ENCODE results near the gene FLOT1. TPM values are rescaled to one million over a fixed set of nuclear protein-coding genes. Genes with fewer than 3 reads are reported as not detected.

FLOT1 gene
- total and polyA plus RNA-seq, 2 of the 4 experiments (the other 2 are of a cell fraction), result 96.2 to 162 TPM

DNA sequence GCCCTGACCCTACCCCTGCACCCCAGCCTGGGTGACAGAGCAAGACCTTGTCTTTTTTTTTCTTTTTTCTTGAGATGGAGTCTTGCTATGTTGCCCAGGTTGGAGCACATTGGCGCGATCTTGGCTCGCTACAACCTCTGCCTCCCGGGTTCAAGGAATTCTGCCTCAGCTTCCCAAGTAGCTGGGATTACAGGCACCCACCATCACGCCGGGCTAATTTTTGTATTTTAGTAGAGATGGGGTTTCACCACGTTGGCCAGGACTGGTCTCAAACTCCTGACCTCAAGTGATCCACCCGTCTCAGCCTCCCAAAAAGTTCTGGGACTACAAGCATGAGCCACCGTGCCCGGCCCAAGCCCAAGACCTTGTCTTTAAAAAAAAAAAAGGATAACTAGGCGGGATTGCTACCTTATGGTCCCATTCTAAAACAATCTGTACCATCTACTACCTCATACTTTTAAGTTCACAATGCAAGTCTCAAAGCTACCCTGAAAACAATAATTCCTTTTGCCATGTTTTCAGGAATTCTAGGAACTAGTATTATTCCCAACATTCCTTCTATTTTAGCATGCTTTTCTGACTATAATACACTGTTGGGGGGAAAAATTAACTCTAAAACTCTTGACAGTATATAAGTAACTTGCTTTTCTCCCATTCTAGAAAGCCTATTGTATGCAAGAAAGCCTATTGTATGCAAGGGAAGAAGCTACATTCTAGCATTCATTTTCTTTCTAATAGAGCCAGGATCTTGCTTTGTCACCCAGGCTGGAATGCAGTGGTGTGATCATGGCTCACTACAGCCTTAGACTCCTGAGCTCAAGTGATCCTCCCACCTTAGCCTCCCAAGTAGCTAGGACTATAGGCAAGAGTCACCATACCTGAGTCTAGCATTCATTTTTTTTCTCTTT is 15.7 kb downstream of the FLOT1 start:
- ChIA-PET CTCF (interaction anchor here (0.6 to 1.2 kb wide), 2 partner anchors 48 to 245 kb away, joined by 3 to 4 read pairs; no protein-coding TSS in a partner anchor), POLR2A (ENCODE audit: unreplicated experiment) (interaction anchor here (0.6 kb wide), 2 partner anchors 37 to 361 kb away, joined by 3 read pairs; no protein-coding TSS in a partner anchor)
- Histone ChIP-seq H3K9me3 (ENCODE audit: control insufficient read depth, insufficient read depth, low read length) (no peaks in the 10 kb centered on the region), H3K4me2 (ENCODE audit: low read depth, low read length) (no peak overlapping the region), H4K91ac (ENCODE audit: insufficient read depth, low read depth, low read length) (no peak overlapping the region), H3K27me3 (ENCODE audit: control insufficient read depth, insufficient read depth, low read length) (no peaks in the 10 kb centered on the region), H2AK5ac (ENCODE audit: low read depth, low read length) (no peak overlapping the region), H3K27ac (ENCODE audit: insufficient read depth, low read length) (no peak overlapping the region), H3K56ac (ENCODE audit: extremely low read depth, insufficient read depth, low read length) (no peak overlapping the region), H4K8ac (ENCODE audit: low read depth in 2 of 2, low read length in 2 of 2) (no peak overlapping the region), H3K4me1 (ENCODE audit: control insufficient read depth, insufficient read depth, low read length) (peaks cover 2% of the 10 kb centered on the region), H3K79me1 (ENCODE audit: low read depth in 1 of 2, low read length in 2 of 2) (peaks cover 28 to 45% of the 10 kb centered on the region in 2 experiments), H2BK20ac (ENCODE audit: low read depth, low read length) (no peak overlapping the region), H3K23ac (ENCODE audit: low read depth, low read length) (no peak overlapping the region), H3K4me3 (ENCODE audit: insufficient read depth, low read depth, low read length) (no peak overlapping the region), H2AK9ac (replicated peaks; ENCODE audit: low read depth, low read length, poor library complexity) (no peak overlapping the region), H3K14ac (replicated peaks; ENCODE audit: low read depth, low read length) (no peak overlapping the region), H3K9me1 (ENCODE audit: insufficient read depth, low read length) (peaks cover 6% of the 10 kb centered on the region; the same call in 1 of the 2 replicates), H3K18ac (ENCODE audit: low read depth, low read length) (no peak overlapping the region), H3K9ac (ENCODE audit: low read depth, low read length) (no peak overlapping the region), H4K20me1 (ENCODE audit: insufficient read depth, low read length) (peaks cover 58% of the 10 kb centered on the region), H2BK5ac (ENCODE audit: low read depth, low read length, poor library complexity, severe bottlenecking) (no peak overlapping the region), H2BK120ac (ENCODE audit: low read depth, low read length) (no peak overlapping the region), H3K4ac (ENCODE audit: low read depth, low read length) (no peak overlapping the region), H2BK15ac (ENCODE audit: low read depth, low read length) (no peak overlapping the region), H2AFZ (replicated peaks; ENCODE audit: low read length, poor library complexity) (no peak overlapping the region), H3K36me3 (ENCODE audit: control insufficient read depth, insufficient read depth, low read length) (peaks cover 61% of the 10 kb centered on the region), H4K5ac (ENCODE audit: low read depth, low read length) (no peak overlapping the region)
- intact Hi-C loops (cut with micrococcal nuclease), result no loop called here
- WGBS, 2 experiments (ENCODE audit: extremely low coverage in 2 of 2, insufficient read length in 1 of 2), result 84% methylated on average over 4 of the region's 11 CpGs; no CpG with 5 or more reads in 1 of the 2 experiments
- TF ChIP-seq RAD21 (IDR thresholded peaks at IDR 0.05; ENCODE audit: low read length) (no peak), POLR2A (IDR thresholded peaks at IDR 0.05; ENCODE audit: low read depth, low read length) (0 out of 2 replicates have a peak, but pooled peaks have one; percentile 11), RFX5 (IDR thresholded peaks at IDR 0.05; ENCODE audit: low read depth, low read length) (no peak), NFE2L2 (IDR thresholded peaks at IDR 0.05; ENCODE audit: low read depth, low read length) (no peak)
- dilution Hi-C loops (cut with HindIII; ENCODE audit: low sequenced_read_pairs, unreplicated experiment), result no loop called here
- in situ Hi-C loops (cut with MboI; ENCODE audit: low sequenced_read_pairs), result no loop called here
- no peak for ATAC-seq (ENCODE audit: low read depth)
- peak; percentile 27 for DNase-seq
- BruUV-seq (replicated peaks), result no TSS peak
